Endothelial cell of umbilical vein (primary cell): ENCODE measurements around the gene TGM3. TPM values are rescaled to one million over a fixed set of nuclear protein-coding genes. Genes with fewer than 3 reads are reported as not detected.

Experiments used
- BruUV-seq: library from RNA; stranded (reverse); fragments of 400-500 nt; replicated peaks from 2 replicates; lab custom pipeline; 2021; lab: Mats Ljungman, UMichigan
- CTCF ChIA-PET: fragments of 300-600, 350-600 bp; sonication (Branson Sonifier 250); formaldehyde crosslinking; loops from one replicate; lab custom pipeline; 2021; ENCODE audit warnings: antibody characterized with exemption, inconsistent platforms; lab: Charles Lee
- POLR2A ChIA-PET: fragments of 300-600, 350-600 bp; sonication (Branson Sonifier 250); formaldehyde crosslinking; loops from one replicate; lab custom pipeline; 2021; ENCODE audit warnings: antibody characterized with exemption, inconsistent platforms; lab: Charles Lee
- DNase-seq: peaks from one replicate; pipeline ENCODE4 v3.0.0-alpha.2; 2011; ENCODE audit warnings: low read depth, low spot score
- FAIRE-seq: peaks from 2 replicates; lab custom pipeline; 2011; peaks lifted over from hg19 to GRCh38; lab: Jason Lieb, UNC
- H2AFZ ChIP-seq: 2 replicates; pipeline ENCODE4 v1.6.0; 2012; ENCODE audit warnings: low read depth, low read length, control low read depth, inconsistent platforms
- H3K27ac ChIP-seq: 2 replicates; pipeline ENCODE4 v1.5.1; 2011; ENCODE audit warnings: low read depth, mild to moderate bottlenecking, control low read depth, low read length, moderate library complexity; ENCODE audit not compliant: insufficient read depth
- H3K27me3 ChIP-seq, 2 experiments: 2 replicates each; pipeline versions ENCODE4 v1.6.0 to v1.6.1; 2011; ENCODE audit warnings: low read length in 2 of 2, mixed read lengths in 1 of 2; ENCODE audit not compliant: control insufficient read depth in 2 of 2, insufficient read depth in 2 of 2
- H3K36me3 ChIP-seq, 2 experiments: 2 replicates in 1 of 2; 3 replicates in 1 of 2; pipeline ENCODE4 v1.5.1; 2011; ENCODE audit warnings: low read length in 2 of 2, mild to moderate bottlenecking in 1 of 2, moderate library complexity in 1 of 2; ENCODE audit not compliant: control insufficient read depth in 2 of 2, insufficient read depth in 2 of 2; ENCODE audit errors: extremely low read depth in 1 of 2
- H3K4me1 ChIP-seq: 3 replicates; pipeline ENCODE4 v1.5.1; 2011; ENCODE audit warnings: mild to moderate bottlenecking, low read length; ENCODE audit not compliant: control insufficient read depth, insufficient read depth; ENCODE audit errors: extremely low read depth
- H3K4me2 ChIP-seq: 2 replicates; pipeline ENCODE4 v1.6.1; 2011; ENCODE audit warnings: low read length, control low read depth, mixed read lengths; ENCODE audit not compliant: insufficient read depth
- H3K4me3 ChIP-seq, 3 experiments: fragments of 200-600 bp in 1 of 3; sonication (generic), shearing (Covaris generic) in 1 of 3; replicated peaks in 1 of 3; 2 replicates each; pipeline ENCODE4 v1.5.1; 2011 to 2016; ENCODE audit warnings: control low read depth in 3 of 3, low read length in 3 of 3, mild to moderate bottlenecking in 2 of 3, inconsistent platforms in 1 of 3, low read depth in 1 of 3, moderate library complexity in 1 of 3; ENCODE audit not compliant: insufficient read depth in 1 of 3
- H3K79me2 ChIP-seq: 2 replicates; pipeline ENCODE4 v1.6.0; 2012; ENCODE audit warnings: low read length, inconsistent platforms; ENCODE audit not compliant: control insufficient read depth, insufficient read depth
- H3K9ac ChIP-seq: replicated peaks from 2 replicates; pipeline ENCODE3; 2011; ENCODE audit warnings: low read length, control low read depth; ENCODE audit not compliant: insufficient read depth; ENCODE audit errors: extremely low read depth
- H3K9me1 ChIP-seq: replicated peaks from 3 replicates; pipeline ENCODE4 v1.6.0; 2011; ENCODE audit warnings: mild to moderate bottlenecking, low read length; ENCODE audit not compliant: control insufficient read depth, insufficient read depth; ENCODE audit errors: extremely low read depth
- H3K9me3 ChIP-seq: replicated peaks from 2 replicates; pipeline ENCODE4 v1.5.1; 2012; ENCODE audit warnings: low read length, inconsistent platforms; ENCODE audit not compliant: control insufficient read depth, insufficient read depth
- H4K20me1 ChIP-seq: replicated peaks from 2 replicates; pipeline ENCODE3; 2011; ENCODE audit warnings: mild to moderate bottlenecking, low read length; ENCODE audit not compliant: control insufficient read depth, insufficient read depth; ENCODE audit errors: extremely low read depth
- CTCF ChIP-seq, 2 donors: IDR thresholded peaks; 1 replicate in 1 of 2; 2 replicates in 1 of 2; pipeline ENCODE4 v1.5.1; 2011; ENCODE audit warnings: low read length in 2 of 2, mild to moderate bottlenecking in 2 of 2, moderate library complexity in 2 of 2, control low read depth in 1 of 2, inconsistent platforms in 1 of 2, low read depth in 1 of 2; ENCODE audit not compliant: insufficient read depth in 1 of 2; ENCODE audit errors: extremely low read depth in 1 of 2
- EZH2 ChIP-seq: IDR thresholded peaks from 2 replicates; pipeline ENCODE4 v1.6.1; 2012; ENCODE audit warnings: borderline replicate concordance, low read depth, mild to moderate bottlenecking, moderate library complexity, low read length, inconsistent platforms; ENCODE audit not compliant: severe bottlenecking
- FOS ChIP-seq: IDR thresholded peaks from 2 replicates; pipeline ENCODE4 v1.6.1; 2011; ENCODE audit warnings: mild to moderate bottlenecking, low read length, moderate library complexity, borderline replicate concordance; ENCODE audit not compliant: insufficient read depth
- GATA2 ChIP-seq: IDR thresholded peaks from 2 replicates; pipeline ENCODE4 v1.7.0; 2011; ENCODE audit warnings: low read depth, mild to moderate bottlenecking, moderate library complexity, mixed read lengths, low read length; ENCODE audit not compliant: insufficient read length, insufficient read depth
- JUN ChIP-seq: IDR thresholded peaks from 2 replicates; pipeline ENCODE4 v1.6.1; 2011; ENCODE audit warnings: borderline replicate concordance, low read depth; ENCODE audit not compliant: insufficient read length, insufficient read depth
- MAX ChIP-seq: IDR thresholded peaks from 2 replicates; pipeline ENCODE4 v1.6.1; 2011; ENCODE audit not compliant: insufficient read depth, insufficient read length
- MYC ChIP-seq: IDR thresholded peaks from one replicate; pipeline ENCODE4 v1.6.1; 2011; ENCODE audit warnings: mild to moderate bottlenecking, low read depth, low read length
- dilution Hi-C: fragments of 300-500 bp; cut with MboI; formaldehyde crosslinking; loops from one replicate; pipeline ENCODE4 v1.15.0; 2019; ENCODE audit warnings: low sequenced_read_pairs; ENCODE audit not compliant: extremely low pct_ligation_motif_present
- intact Hi-C: fragments of 100-400 bp; cut with micrococcal nuclease; formaldehyde crosslinking; loops from one replicate; pipeline ENCODE4 v1.10.0; 2022
- polyA plus RNA-seq, 4 experiments: library from polyadenylated mRNA; depleted of rRNA in 3 of 4; stranded (reverse) in 3 of 4; unstranded in 1 of 4; fragments of >200 nt; gene quantifications; 2 replicates each; pipeline versions ENCODE4 v1.2.1 to v1.2.3, GENCODE V29; 2011 to 2012; ENCODE audit warnings: missing spikeins in 1 of 4
- total RNA-seq: library from RNA; stranded (reverse); gene quantifications from 2 replicates; pipeline ENCODE4 v1.2.3, GENCODE V29; 2021

The TGM3 gene
- total and polyA plus RNA-seq, 2 donors (not counting 3 experiments of a cell fraction or from before 2014, with no cell fraction given), result not detected

GRCh38 chr20:2320813-2321658, 25.2 kb downstream of the TGM3 start:
- Histone ChIP-seq H3K9me3 (no peaks in the 10 kb centered on the region), H3K27ac (no peak overlapping the region), H3K36me3 (no peaks in the 10 kb centered on the region), H3K9me1 (no peaks in the 10 kb centered on the region), H3K4me2 (no peak overlapping the region), H3K79me2 (no peaks in the 10 kb centered on the region), H3K27me3 (peaks cover 7 to 13% of the 10 kb centered on the region in 2 experiments), H3K9ac (no peak overlapping the region), H3K4me3 (no peak overlapping the region), H4K20me1 (no peaks in the 10 kb centered on the region), H2AFZ (no peak overlapping the region), H3K4me1 (no peaks in the 10 kb centered on the region)
- CTCF ChIA-PET, result no interaction called here
- FAIRE-seq, result no peak
- BruUV-seq, result no TSS peak
- TF ChIP-seq JUN (no peak), GATA2 (no peak), MAX (no peak), EZH2 (no peak), FOS (no peak), CTCF (IDR thresholded peaks at IDR 0.05; ENCODE audit: extremely low read depth in 1 of 2, insufficient read depth in 1 of 2, low read depth in 1 of 2, low read length in 2 of 2) (no peak), MYC (no peak)
- intact Hi-C loops (no loop called here), dilution Hi-C loops (no loop called here)
- DNase-seq, result no peak
- POLR2A ChIA-PET, result no interaction called here
